Hematopoietic multipotent progenitor cell (in vitro differentiated cells): ENCODE measurements around the gene NCAM2. TPM values are rescaled to one million over a fixed set of nuclear protein-coding genes. Genes with fewer than 3 reads are reported as not detected.
"Not testable (repeated sequence)": the region's sequence is repeated elsewhere in the genome, so short reads cannot be mapped to it uniquely, and the experiment has no call there.

Experiments used
- DNase-seq, 3 donors: peaks; one replicate each; pipeline ENCODE4 v3.0.0-alpha.2; 2011 to 2015; ENCODE audit warnings: low read depth in 2 of 3, low spot score in 2 of 3
- total RNA-seq: library from RNA; depleted of rRNA; stranded (reverse); fragments of >200 nt; gene quantifications from one replicate; pipeline ENCODE4 v1.2.3, GENCODE V29; 2012

NCAM2 gene
- total RNA-seq, 1 donor: under 0.01 TPM

DNA sequence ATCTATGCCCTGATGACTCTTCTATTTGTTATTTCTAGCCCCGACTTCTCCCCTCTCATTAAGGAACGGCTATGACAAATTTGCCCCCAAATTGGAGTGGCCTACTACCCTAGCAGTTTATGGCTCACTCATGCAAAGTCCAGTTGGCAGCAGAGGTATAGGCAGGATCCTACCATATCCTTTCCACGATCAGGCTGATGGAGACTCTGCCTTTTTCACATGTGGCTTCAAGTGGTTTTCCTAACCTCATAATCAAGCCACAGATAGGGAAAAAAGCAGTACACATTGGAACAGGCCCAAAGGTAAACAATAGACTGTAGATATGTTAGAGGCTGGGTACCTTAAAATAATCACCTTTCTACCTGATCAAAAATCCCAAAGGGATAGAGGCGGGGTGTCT, 292.5 kb downstream of the NCAM2 start:
- DNase-seq: no peak

DNA sequence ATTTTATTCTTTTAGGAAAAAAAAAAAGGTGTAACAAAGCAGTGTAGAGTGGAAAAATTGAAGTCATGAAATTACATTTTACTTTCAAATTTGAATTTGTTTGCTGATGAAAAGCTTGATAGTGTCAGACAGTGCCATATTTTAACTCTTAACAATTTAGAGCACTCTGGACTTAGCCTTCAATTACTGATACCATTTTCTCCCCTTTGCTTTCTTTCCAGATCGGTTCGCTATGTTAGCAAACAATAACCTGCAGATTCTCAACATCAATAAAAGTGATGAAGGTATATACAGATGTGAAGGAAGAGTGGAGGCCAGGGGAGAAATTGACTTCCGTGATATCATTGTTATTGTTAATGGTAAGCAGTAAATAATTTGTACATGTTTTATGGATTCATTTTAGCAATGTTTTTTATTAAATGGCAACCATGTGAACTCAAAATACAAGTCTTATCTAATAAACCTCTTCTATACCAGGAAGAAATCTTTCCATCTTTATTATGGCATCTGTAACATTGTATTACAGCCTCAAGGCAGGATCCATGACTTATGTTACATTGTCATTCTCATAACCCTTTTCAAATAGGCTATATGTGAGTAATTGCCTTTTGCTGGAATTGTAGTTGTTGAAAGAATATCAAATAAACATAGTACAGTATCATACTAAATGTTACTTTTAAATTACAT, 293.8 kb downstream of the NCAM2 start:
- DNase-seq: no peak

DNA sequence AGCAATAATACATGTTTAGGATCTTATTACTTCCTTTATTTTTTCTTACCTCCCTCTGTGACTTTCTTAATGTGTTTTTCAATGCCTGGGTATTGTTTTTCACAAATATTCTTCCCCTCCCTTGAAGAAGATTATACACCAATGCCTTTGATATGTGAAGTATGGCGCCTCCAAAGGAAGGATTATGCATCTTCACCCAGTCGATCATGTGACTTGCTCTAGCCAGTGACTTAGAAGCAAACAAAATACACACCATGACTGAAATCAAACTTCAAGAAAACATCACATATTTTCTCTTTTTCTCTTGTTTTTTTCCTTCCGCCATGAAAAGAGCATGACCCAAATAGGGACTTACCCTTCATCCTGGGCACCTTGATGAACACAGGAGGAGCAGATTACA, 297.1 kb downstream of the NCAM2 start:
- DNase-seq: no peak

DNA sequence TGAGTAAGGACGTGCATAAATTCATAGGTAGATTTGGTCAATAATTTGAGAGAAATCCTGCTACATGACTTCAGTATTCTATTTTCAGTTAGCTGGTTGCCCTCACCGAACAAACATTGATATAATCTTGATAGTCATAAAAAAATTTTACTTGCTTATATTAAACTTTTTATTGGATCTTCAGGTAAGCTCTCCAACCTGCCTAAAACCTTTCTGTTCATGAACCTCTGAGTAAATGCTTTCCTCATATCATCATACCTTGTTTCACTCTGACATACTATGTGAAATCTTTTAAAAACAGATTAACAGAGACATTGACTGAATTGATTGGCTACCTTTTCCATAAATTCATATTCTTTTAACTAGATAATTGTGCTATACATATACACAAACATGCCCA, 299.0 kb downstream of the NCAM2 start:
- DNase-seq: no peak

DNA sequence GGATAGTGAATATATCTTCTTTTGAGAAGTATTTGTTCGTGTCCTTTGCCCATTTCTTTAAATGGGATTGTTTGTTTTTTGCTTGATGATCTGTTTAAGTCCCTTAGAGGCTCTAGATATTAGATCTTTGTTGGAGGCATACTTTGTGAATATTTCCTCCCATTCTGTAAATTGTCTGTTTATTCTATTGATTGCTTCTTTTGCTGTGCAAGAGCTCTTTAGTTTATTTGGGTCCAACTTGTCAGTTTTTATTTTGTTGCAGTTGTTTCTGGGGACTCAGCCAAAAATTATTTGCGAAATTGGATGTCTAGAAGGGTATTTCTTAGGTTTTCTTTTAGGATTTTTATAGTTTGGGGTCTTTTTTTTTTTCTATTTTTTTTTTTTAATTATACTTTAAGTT, 302.8 kb downstream of the NCAM2 start:
- DNase-seq: no peak

DNA sequence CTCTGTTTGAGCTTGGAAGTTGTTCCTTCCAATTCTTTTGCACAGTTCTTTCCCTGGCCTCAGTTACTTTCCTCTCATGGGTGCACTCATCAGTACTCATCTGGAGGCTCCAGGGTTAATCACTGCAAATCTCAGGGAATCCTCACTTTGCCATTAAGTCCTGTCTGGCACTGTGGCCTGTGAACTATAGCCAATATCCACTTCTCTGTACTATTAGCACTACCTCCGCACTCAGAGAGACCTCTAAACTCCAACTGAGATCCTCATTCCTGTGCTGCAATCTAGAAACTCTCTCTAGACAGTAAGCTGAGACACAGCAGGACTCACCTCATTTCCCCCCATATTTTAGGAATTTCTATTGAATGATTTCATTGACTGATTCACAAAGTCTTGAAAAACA, 311.3 kb downstream of the NCAM2 start:
- DNase-seq: no peak

DNA sequence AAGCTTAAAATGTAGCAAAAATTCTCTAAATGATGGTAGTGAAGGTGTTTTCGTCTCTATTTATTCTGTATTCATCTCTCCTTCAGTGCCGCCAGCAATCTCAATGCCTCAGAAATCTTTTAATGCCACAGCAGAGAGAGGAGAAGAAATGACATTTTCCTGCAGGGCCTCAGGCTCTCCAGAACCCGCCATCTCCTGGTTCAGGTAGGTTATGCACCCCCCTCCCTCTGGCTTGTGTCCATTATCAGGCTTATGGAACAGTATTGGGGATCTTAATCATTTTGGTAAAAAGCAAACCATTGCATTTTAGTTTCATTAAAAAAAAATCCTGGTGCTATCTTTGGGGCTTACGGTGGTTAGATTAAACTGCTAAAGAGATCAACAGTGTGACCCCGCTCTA, 326.1 kb downstream of the NCAM2 start:
- no peak for DNase-seq

DNA sequence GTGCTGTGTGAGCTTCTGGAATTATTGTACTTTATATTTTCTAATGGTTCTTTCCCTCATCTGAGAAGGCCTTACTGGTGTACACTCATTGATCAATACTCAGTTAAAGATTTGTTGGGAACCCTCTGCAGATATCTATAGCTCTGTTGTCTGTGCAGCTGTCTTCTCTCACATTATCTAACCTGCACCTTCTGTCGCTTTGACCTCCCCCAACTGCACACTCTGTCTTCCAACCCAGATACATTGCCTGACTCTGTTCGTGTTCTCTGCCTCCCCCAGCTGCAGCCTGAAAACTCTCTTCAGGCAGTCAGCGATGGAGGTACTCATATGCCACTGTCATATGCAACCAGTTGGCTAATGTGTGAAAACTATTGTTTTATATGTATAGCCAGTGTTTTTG, 334.3 kb downstream of the NCAM2 start:
- DNase-seq: no peak

DNA sequence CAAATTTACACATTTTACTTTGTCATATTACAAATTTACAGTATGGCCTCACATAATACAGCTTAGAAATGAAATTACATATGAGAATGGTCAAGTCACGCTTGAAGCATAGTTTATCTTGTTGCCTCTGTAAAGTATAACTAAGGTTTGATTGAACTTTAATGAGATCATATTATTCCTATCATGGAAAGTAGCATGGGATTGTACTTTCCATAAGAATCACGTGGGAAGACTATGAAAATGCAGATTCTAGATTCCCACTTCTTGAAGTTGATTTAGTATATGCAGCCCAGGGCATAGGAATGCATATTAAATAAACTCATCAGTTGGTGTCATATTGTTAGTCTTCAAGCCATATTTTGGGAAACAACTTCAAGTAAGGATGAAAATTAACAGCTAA, 342.8 kb downstream of the NCAM2 start:
- DNase-seq: no peak

DNA sequence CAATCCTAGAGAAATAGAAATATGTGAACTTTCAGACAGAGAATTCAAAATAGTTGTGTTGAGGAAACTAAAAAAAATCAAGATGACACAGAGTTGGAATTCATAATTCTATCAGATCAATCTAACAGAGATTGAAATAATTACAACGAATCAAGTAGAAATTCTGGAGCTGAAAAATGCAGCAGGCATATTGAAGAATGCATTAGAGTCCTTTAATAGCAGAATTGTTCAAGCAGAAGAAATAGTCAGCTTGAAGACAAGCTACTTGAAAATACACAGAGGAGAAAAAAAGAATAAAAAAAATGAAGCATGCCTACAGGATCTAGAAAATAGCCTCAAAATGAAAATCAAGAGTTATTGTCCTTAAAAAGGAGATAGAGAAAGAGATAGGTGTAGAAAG, 347.1 kb downstream of the NCAM2 start:
- no peak for DNase-seq

DNA sequence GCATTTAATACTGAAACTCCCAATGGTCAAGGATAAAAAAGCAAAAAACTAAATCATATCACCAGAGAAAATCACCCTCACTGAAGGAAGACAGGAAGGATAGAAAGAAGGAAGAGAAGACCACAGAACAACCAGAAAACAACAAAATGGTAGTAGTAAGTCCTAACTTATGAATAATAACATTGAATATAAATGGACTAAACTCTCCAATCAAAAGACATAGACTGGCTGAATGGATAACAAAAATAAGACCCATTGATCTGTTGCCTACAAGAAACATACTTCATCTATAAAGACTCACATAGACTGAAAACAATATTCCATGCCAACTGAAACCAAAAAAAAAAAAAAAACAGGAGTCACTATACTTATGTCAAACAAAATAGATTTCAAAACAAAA, 347.7 kb downstream of the NCAM2 start:
- DNase-seq: no peak

DNA sequence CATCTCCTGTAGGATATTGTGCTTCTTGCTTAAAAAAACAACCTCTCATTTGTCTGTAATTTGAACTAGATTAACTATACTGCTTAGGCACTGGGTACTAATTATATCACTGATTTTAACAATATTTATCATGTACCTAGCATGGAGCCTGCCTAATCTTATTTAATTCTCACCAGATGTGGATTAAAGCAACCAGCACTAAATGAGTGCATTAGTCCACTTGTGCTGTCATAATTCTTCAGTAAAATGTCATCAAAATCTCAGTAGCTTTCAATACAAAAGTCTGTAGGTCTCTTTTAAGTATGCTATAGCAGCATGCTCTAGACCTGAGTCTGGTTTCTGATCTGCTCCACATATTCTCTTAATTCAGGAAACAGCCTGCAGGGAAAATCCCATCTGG, 368.1 kb downstream of the NCAM2 start:
- DNase-seq: no peak

DNA sequence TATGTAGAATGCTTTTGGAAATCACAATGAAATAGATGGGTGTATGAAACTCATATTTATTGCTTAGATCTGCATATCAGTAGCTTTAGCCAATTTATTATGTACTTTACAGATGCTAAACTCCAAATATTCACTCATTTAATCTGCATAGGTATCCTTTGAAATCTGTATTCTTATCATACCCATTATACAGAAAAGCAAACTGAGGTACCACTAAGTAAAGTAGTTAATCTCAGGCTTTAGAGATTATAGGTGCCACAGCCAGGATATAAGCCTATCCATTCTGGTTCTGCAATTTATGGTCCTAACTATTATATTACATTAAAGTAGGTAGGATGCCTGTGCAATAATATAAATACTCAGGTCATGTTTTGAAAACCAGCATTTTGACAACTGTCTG, 369.4 kb downstream of the NCAM2 start:
- no peak for DNase-seq

DNA sequence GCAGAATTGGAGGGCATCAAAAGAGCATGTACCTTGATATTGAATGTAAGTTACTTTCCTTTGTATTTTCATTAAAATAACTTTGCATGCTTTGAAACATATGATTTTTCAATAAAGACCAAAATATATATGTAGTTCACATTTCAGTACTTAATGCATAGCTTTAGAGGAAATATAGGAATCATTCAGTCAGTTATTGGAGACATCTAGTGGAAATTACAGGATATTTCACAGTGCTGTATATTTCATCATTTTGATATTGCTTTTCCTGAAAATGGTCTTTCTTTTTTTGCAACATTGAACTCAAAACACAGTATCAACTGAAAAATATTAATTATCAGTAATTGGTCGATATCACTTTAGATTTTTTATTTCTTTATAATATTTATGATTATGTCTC, 375.8 kb downstream of the NCAM2 start:
- no peak for DNase-seq

DNA sequence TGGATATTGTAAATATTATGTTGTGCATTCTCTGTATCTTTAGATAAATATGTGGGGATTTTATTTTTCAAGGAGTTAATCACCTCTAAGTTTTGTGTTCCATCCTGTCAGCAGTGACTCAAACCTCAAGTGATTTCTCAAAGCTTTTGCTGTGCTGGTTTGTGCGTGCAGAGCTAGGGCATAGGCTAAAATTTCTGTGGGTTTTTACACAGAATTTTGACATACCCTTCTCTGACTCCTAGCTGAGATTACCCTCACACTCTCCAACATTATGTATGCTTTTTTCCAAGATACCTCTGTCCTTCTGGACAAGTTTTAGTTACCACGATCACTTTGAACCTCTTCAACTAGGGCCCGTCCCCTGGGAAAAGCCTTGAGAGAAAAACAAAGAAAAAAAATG, 384.9 kb downstream of the NCAM2 start:
- no peak for DNase-seq

DNA sequence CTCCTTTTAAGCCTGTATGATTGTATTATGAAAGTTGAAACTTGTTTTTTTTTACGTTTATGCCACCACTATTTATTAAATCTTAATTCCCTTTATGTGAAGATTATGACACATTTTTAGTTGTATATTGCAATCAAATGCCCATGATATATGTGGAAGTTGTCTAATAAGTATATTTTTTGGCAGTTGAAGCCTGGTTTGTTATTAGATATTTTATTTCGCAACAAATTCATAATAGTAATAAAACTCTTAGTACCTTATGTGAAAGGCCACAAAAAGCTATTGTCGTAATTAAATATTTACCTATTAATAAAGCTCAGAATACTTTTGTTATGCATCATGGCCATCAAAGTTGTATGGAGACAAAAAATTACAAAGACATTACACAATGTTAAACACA, 386.8 kb downstream of the NCAM2 start:
- DNase-seq: no peak

DNA sequence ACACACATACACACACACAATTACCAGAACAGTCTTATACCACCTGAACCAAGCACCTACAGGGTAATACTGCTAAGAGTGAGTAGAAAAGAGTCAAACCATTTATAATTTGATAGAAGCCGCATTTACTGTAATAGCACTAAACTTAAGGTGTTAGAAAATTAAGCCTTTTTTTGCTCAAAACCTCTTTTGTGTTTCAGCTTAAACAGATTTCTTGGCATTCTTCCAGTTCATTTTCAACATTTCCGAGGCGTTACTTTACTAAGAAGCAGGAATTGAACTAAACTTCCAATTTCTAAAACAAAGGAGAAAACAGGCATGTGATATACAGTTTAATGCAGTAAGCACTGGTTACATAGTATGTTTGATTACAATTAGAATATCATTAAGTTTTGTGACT, 387.2 kb downstream of the NCAM2 start:
- no peak for DNase-seq

DNA sequence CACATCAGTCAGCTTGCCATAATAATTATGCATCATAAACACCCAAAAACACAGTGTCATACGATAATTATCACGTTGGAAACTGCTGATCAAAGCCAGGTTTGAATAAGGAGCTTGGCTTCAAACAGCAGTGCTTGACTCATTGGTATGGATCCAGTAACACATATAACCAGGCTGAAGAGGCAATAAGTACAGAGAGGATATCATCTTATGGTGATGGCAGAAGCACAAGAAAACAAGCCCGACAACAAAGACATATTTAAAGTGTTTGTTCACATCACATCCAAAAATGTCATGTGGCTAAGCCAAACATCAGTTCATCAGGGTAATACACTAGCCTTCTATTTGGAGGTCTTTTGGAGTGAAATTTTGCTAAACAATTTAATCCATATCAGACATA, 389.7 kb downstream of the NCAM2 start:
- no peak for DNase-seq

DNA sequence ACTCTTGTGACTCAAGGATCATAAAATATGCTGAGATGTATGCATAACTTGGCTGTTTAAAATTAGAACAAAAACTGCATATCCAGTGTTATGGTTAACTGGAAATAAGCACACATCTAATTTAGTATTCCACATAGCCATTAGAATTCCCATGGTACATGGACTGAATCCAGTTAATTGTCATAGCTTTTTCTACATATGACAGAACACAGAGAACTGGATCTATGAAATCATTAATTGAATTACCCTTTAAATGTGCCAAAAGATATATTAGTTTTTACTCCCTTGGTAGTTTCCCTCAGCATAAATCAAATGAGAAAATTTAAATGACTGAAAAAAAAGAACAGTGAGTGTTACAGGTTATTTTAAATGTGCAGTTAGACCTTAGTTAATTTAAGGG, 395.9 kb downstream of the NCAM2 start:
- no peak for DNase-seq

DNA sequence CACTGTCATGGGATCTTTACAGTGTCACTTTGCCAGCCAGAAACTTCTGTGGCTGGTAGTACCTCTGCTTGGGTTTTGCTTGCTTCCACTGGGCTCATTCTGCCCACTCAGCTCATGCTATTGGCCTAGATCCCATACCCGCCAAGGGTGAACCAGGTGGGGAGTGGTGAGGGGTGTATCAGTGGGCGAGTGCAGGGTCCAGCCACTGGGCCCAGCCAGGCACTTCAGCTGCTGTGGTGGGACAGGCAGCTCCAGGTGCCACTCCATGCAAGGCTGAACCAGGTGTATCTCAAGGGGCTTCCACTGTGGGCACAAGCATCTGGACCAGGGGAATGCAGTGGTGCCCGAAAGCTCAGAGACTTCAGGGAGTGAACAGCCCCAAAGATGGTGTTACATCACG, 398.2 kb downstream of the NCAM2 start:
- no peak for DNase-seq

DNA sequence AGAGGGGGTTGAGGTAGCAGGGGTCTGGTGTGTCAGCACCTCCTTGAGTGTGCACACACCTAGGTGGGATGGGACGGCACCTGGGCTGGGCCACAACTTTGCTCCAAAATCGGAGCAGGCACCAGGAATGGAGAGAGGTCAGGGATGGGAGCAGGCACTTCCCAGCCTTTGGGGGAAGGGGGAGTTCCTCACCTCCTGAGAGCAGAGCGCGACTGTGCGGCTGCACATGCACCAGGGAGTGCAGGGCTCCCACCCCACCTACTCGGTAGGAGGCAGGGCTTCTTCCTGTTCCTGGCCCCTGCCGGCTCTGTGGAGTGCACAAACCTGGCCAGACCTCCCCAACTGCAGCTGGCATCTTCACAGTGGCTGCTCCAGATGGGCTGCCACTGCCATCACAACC, 399.3 kb downstream of the NCAM2 start:
- DNase-seq: no peak

DNA sequence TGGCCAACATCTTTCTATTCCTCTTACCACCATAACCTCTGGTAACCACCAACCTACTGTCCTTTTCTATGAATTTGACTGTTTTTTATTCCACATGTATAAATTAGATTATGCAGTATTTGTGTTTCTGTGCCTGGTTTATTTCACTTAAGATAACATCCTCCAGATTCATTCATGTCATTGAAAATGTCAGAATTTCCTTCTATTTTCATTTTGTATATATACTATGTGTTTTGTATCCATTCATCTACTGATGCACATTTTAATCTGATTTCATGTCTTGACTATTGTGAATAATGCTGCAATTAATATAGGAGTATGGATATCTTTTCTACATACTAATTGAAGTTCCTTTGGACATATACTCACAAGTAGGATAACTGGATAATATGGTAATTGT, 403.2 kb downstream of the NCAM2 start:
- no peak for DNase-seq

DNA sequence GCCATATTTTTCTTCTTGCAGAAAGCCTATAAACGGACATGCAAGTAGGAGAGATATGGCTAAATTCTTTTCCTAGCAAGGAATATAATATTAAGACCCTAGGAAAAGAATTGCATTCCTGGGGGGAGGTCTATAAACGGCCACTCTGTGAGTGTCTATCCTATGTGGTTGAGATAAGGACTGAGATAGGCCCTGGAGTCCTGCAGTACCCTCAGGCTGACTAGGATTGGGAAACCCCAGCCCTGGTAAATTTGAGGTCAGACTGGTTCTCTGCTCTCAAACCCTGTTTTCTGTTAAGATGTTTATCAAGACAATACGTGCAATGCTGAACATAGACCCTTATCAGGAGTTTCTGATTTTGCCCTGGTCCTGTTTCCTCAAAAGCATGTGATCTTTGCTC, 404.0 kb downstream of the NCAM2 start:
- not testable (repeated sequence) for DNase-seq
